HFFc6 (cell line): ENCODE data around the gene GCK. TPM values are rescaled to one million over a fixed set of nuclear protein-coding genes. Genes with fewer than 3 reads are reported as not detected.

Experiments used
- DNase-seq: peaks from one replicate; pipeline ENCODE4 v3.0.0-alpha.2; 2018
- H3K27ac Mint-ChIP-seq: 2 replicates; pipeline ENCODE4 v1.8.0; 2020; ENCODE audit warnings: mild to moderate bottlenecking, mixed read lengths
- H3K27me3 Mint-ChIP-seq: 2 replicates; pipeline ENCODE4 v1.8.0; 2021; ENCODE audit warnings: mild to moderate bottlenecking, moderate library complexity, mixed read lengths; ENCODE audit not compliant: insufficient read depth
- H3K36me3 Mint-ChIP-seq: 2 replicates; pipeline ENCODE4 v1.8.0; 2021; ENCODE audit warnings: low read depth, mixed read lengths
- H3K4me1 Mint-ChIP-seq: 2 replicates; pipeline ENCODE4 v1.8.0; 2020; ENCODE audit warnings: low read depth, mixed read lengths
- H3K4me3 Mint-ChIP-seq: 2 replicates; pipeline ENCODE4 v1.8.0; 2020; ENCODE audit warnings: mild to moderate bottlenecking, moderate library complexity, mixed read lengths
- H3K9me3 Mint-ChIP-seq: 2 replicates; pipeline ENCODE4 v1.8.0; 2020; ENCODE audit warnings: mild to moderate bottlenecking, mixed read lengths
- CTCF ChIP-seq: fragments of 200-600 bp; sonication (generic); IDR thresholded peaks from 2 replicates; pipeline ENCODE4 v1.5.0; 2021; ENCODE audit warnings: antibody characterized with exemption, mild to moderate bottlenecking
- total RNA-seq, 6 experiments: library from RNA; stranded (reverse); fragmentation: NEBNext Ultra II Directional; extraction: Animal tissue kit (Norgen Biotek cat#: 25700); gene quantifications; 2 replicates in 1 of 6; 3 replicates in 5 of 6; pipeline ENCODE4 v1.2.3, GENCODE V29; 2021

The GCK gene
- total RNA-seq, 6 experiments from 2014 or later = 0.11 to 0.26 (median 0.17) TPM; not detected in 2

GRCh38 chr7:44162785-44163395, 26.3 kb downstream of the GCK start:
- Mint-ChIP-seq H3K36me3 (no peaks in the 10 kb centered on the region), H3K4me3 (peak overlapping the region; percentile 53), H3K9me3 (no peaks in the 10 kb centered on the region), H3K27ac (peak overlapping the region; percentile 80), H3K4me1 (peaks cover 33% of the 10 kb centered on the region), H3K27me3 (peaks cover 18% of the 10 kb centered on the region)
- peak; percentile 6 for DNase-seq
- TF ChIP-seq CTCF = no peak

- Mint-ChIP-seq H3K4me3 (no peak overlapping the region), H3K27ac (peak overlapping the region; percentile 80; the same call in 1 of the 2 replicates), H3K27me3 (peaks cover 11% of the 10 kb centered on the region), H3K36me3 (no peaks in the 10 kb centered on the region), H3K9me3 (no peaks in the 10 kb centered on the region), H3K4me1 (peaks cover 33% of the 10 kb centered on the region)
- no peak for DNase-seq
- no peak for TF ChIP-seq CTCF
Measured at GRCh38 chr7:44162179-44162578, 27.1 kb downstream of the GCK start.

GRCh38 chr7:44161371-44161770, 27.9 kb downstream of the GCK start:
- DNase-seq = no peak
- Mint-ChIP-seq H3K27me3 (peaks cover 9% of the 10 kb centered on the region), H3K36me3 (no peaks in the 10 kb centered on the region), H3K27ac (no peak overlapping the region), H3K4me1 (peaks cover 33% of the 10 kb centered on the region), H3K9me3 (no peaks in the 10 kb centered on the region), H3K4me3 (no peak overlapping the region)
- no peak for TF ChIP-seq CTCF

GRCh38 chr7:44159824-44160630, 29.2 kb downstream of the GCK start:
- no peak overlapping the region for H3K4me3 Mint-ChIP-seq
- peaks cover 34% of the 10 kb centered on the region for H3K4me1 Mint-ChIP-seq
- no peaks in the 10 kb centered on the region for H3K36me3 Mint-ChIP-seq
- TF ChIP-seq CTCF = no peak
- DNase-seq = no peak
- no peaks in the 10 kb centered on the region for H3K9me3 Mint-ChIP-seq
- no peak overlapping the region for H3K27ac Mint-ChIP-seq
- H3K27me3 Mint-ChIP-seq = peaks cover 4% of the 10 kb centered on the region

GRCh38 chr7:44158873-44159631, 30.2 kb downstream of the GCK start:
- no peak for DNase-seq
- H3K4me3 Mint-ChIP-seq = no peak overlapping the region
- H3K36me3 Mint-ChIP-seq = no peaks in the 10 kb centered on the region
- no peaks in the 10 kb centered on the region for H3K9me3 Mint-ChIP-seq
- H3K4me1 Mint-ChIP-seq = peaks cover 34% of the 10 kb centered on the region
- no peak overlapping the region for H3K27ac Mint-ChIP-seq
- peaks cover 4% of the 10 kb centered on the region for H3K27me3 Mint-ChIP-seq
- TF ChIP-seq CTCF = no peak
